WERI-Rb-1 (cell line): Measurements from ENCODE around the gene PRRC2C.
"Not testable (repeated sequence)": the region's sequence is repeated elsewhere in the genome, so short reads cannot be mapped to it uniquely, and the experiment has no call there.

Source experiments
- DNase-seq: peaks from one replicate; pipeline ENCODE4 v3.0.0-alpha.2; 2020
- H3K27ac ChIP-seq: fragments of 250-450 bp; sonication (Bioruptor Pico); 2 replicates; pipeline ENCODE4 v1.5.1; 2020; ENCODE audit warnings: mild to moderate bottlenecking, moderate library complexity
- H3K27me3 ChIP-seq: fragments of 250-450 bp; sonication (Bioruptor Pico); 2 replicates; pipeline ENCODE4 v1.5.1; 2021; ENCODE audit warnings: mild to moderate bottlenecking, low read depth, moderate library complexity; ENCODE audit not compliant: insufficient read depth, severe bottlenecking
- H3K36me3 ChIP-seq: fragments of 250-450 bp; sonication (Bioruptor Pico); 2 replicates; pipeline ENCODE4 v1.5.1; 2020; ENCODE audit warnings: mild to moderate bottlenecking, moderate library complexity
- H3K4me3 ChIP-seq: 2 replicates; pipeline ENCODE4 v1.5.1; 2011; ENCODE audit warnings: low read depth, mild to moderate bottlenecking, control low read depth, low read length
- H3K9me3 ChIP-seq: fragments of 250-450 bp; sonication (Bioruptor Pico); 2 replicates; pipeline ENCODE4 v1.5.1; 2021; ENCODE audit warnings: mild to moderate bottlenecking, moderate library complexity; ENCODE audit not compliant: severe bottlenecking
- CTCF ChIP-seq: IDR thresholded peaks from 2 replicates; pipeline ENCODE4 v1.5.1; 2011; ENCODE audit warnings: low read depth, mild to moderate bottlenecking, control low read depth, inconsistent platforms, low read length

Gene PRRC2C

GRCh38 chr1:171600862-171601261, 115.5 kb downstream of the PRRC2C start:
- Histone ChIP-seq H3K36me3 (no peaks in the 10 kb centered on the region), H3K9me3 (no peaks in the 10 kb centered on the region), H3K4me3 (no peak overlapping the region), H3K27ac (no peak overlapping the region), H3K27me3 (no peaks in the 10 kb centered on the region)
- no peak for DNase-seq
- TF ChIP-seq CTCF = no peak

GRCh38 chr1:171603042-171603441, 117.7 kb downstream of the PRRC2C start:
- H3K4me3 ChIP-seq, H3K27me3 ChIP-seq, H3K9me3 ChIP-seq, H3K27ac ChIP-seq, DNase-seq, H3K36me3 ChIP-seq: not testable (repeated sequence)

GRCh38 chr1:171606402-171606941, 121.1 kb downstream of the PRRC2C start:
- DNase-seq = no peak
- no peak for TF ChIP-seq CTCF
- Histone ChIP-seq H3K27me3 (no peaks in the 10 kb centered on the region), H3K4me3 (no peak overlapping the region), H3K9me3 (no peaks in the 10 kb centered on the region), H3K36me3 (no peaks in the 10 kb centered on the region), H3K27ac (no peak overlapping the region)

- H3K27ac ChIP-seq = no peak overlapping the region
- H3K27me3 ChIP-seq = no peaks in the 10 kb centered on the region
- no peak for DNase-seq
- no peaks in the 10 kb centered on the region for H3K9me3 ChIP-seq
- no peak overlapping the region for H3K4me3 ChIP-seq
- TF ChIP-seq CTCF = no peak
- H3K36me3 ChIP-seq = no peaks in the 10 kb centered on the region
Observed at GRCh38 chr1:171610385-171610784, 125.1 kb downstream of the PRRC2C start.

GRCh38 chr1:171611306-171611705, 126.0 kb downstream of the PRRC2C start:
- H3K9me3 ChIP-seq = no peaks in the 10 kb centered on the region
- H3K27ac ChIP-seq = no peak overlapping the region
- no peaks in the 10 kb centered on the region for H3K27me3 ChIP-seq
- DNase-seq = no peak
- H3K4me3 ChIP-seq = no peak overlapping the region
- no peaks in the 10 kb centered on the region for H3K36me3 ChIP-seq
- no peak for TF ChIP-seq CTCF

GRCh38 chr1:171613282-171613681, 128.0 kb downstream of the PRRC2C start:
- Histone ChIP-seq H3K4me3 (no peak overlapping the region), H3K9me3 (no peaks in the 10 kb centered on the region), H3K36me3 (no peaks in the 10 kb centered on the region), H3K27me3 (no peaks in the 10 kb centered on the region), H3K27ac (no peak overlapping the region)
- no peak for DNase-seq
- no peak for TF ChIP-seq CTCF

- H3K27ac ChIP-seq, H3K36me3 ChIP-seq, H3K27me3 ChIP-seq, H3K9me3 ChIP-seq, DNase-seq, H3K4me3 ChIP-seq: not testable (repeated sequence)
Observed at GRCh38 chr1:171615122-171615906, 130.0 kb downstream of the PRRC2C start.
